ENCODE results near the gene VPS37C.
"Not testable (repeated sequence)": the region's sequence is repeated elsewhere in the genome, so short reads cannot be mapped to it uniquely, and the experiment has no call there.

The VPS37C gene

DNA sequence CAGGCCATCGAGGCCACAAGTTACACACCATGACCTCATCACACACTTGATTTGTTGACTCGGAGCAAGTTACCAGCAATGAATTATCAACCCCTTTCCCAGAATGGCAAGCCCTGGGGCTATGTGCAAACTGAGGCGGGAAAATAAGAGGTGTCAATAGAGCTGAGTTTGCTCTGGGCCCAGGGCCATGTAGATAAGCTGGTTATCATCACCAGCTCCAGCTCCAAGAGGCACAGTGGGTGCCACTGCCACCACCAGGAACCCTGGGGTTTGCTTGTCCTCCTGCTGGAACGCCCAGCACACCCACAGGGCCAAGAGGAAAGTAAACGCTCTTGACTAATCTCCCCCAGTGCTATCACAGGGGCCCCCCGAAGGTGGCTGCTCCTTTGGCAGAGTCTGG is 13.0 kb upstream of the VPS37C start:
- DNase-seq = no peak

DNA sequence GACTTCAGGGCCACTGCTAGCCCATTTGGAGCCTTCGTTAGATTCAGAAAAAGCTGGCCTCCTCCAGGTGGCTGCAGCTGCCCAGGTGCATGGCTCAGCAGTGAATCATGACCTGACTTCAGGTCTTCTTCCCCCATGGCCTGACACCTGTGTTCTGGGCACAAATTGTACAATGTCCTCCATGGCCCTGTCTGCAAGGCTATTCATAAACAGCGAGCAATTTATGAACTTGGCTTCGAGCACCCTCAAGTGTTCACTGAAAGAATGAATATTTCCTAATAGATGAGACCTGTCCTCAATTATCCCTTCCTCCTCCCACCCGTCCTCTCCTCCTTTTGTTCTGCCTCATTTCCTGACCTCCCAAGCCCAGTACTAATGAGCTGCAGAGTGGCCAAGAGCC is 12.2 kb upstream of the VPS37C start:
- peak; percentile 51 for DNase-seq

DNA sequence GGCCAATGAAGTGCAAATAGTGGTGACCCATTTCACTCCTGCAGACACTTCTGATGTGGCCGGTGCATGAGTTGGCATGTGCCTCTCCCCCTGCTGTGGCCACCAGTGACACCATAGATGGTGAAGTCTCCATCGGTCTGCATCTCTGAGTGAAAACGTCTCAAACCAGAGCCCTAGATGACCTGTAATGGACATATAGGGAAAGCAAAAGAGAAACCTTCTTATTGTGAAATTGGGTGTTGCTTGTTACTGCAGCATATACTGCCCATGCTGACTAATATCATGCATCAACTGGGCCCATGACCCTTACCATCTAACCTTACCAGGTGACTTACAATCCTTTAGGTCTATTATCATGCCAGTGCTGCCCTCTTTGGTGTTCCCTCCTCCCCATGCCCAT is 11.7 kb upstream of the VPS37C start:
- no peak for DNase-seq

DNA sequence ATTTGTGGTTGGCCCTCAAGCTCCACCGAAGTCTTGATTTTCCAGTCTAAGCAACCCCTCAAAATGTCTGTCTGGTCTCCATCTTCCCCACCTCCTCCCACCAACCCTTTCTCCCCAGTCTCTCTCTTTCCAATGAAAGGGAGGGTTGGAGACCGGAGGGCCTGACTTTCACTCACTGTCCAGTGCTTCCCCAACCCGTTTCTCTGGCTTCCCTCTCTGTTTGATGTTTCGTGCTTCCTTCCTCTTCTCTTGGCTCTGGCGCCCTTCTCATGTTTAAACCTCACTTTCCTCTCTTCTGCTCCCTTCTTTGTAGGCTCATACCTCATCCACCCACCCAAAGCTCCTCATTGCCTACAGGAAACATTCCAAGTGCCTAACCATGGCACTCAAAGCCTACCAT is 11.1 kb upstream of the VPS37C start:
- no peak for DNase-seq

- DNase-seq = no peak
Measured at GRCh38 chr11:61171907-61172306, 10.7 kb upstream of the VPS37C start.

DNA sequence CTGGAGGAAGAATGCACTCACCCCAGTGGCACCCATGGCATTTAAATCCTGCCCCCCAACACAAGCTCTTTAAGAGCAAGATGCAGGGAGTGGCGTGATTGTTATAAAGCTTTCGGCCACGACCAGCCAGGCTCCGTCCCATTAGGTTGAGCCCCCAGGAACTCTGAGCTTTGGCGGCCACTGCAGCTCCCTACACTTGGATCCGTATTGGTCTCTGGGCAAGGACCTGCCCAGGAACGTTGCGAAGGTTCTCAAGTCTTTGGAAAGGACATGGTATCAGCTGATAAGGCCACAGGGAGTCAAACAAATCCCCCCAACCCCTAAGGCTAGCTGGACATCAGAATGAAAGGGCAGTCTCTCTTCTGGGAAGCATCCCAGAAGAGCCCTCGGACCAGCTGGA is 9.3 kb upstream of the VPS37C start:
- no peak for DNase-seq

GRCh38 chr11:61168800-61169199 is 7.6 kb upstream of the VPS37C start:
- DNase-seq = no peak

- no peak for DNase-seq
Measured at GRCh38 chr11:61168042-61168688, 6.9 kb upstream of the VPS37C start.

DNA sequence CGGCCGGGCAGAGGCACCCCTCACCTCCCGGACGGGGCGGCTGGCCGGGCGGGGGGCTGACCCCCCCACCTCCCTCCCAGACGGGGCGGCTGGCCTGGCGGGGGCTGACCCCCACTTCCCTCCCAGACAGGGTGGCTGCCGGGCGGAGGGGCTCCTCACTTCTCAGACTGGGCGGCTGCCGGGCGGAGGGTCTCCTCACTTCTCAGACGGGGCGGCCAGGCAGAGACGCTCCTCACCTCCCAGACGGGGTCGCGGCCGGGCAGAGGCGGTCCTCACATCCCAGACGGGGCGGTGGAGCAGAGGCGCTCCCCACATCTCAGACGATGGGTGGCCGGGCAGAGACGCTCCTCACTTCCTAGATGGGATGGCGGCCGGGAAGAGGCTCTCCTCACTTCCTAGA is 5.1 kb upstream of the VPS37C start:
- not testable (repeated sequence) for DNase-seq

DNA sequence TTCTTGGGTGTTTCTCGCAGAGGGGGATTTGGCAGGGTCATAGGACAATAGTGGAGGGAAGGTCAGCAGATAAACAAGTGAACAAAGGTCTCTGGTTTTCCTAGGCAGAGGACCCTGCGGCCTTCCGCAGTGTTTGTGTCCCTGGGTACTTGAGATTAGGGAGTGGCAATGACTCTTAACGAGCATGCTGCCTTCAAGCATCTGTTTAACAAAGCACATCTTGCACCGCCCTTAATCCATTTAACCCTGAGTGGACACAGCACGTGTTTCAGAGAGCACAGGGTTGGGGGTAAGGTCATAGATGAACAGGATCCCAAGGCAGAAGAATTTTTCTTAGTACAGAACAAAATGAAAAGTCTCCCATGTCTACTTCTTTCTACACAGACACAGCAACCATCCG is 4.6 kb upstream of the VPS37C start:
- DNase-seq = not testable (repeated sequence)

DNA sequence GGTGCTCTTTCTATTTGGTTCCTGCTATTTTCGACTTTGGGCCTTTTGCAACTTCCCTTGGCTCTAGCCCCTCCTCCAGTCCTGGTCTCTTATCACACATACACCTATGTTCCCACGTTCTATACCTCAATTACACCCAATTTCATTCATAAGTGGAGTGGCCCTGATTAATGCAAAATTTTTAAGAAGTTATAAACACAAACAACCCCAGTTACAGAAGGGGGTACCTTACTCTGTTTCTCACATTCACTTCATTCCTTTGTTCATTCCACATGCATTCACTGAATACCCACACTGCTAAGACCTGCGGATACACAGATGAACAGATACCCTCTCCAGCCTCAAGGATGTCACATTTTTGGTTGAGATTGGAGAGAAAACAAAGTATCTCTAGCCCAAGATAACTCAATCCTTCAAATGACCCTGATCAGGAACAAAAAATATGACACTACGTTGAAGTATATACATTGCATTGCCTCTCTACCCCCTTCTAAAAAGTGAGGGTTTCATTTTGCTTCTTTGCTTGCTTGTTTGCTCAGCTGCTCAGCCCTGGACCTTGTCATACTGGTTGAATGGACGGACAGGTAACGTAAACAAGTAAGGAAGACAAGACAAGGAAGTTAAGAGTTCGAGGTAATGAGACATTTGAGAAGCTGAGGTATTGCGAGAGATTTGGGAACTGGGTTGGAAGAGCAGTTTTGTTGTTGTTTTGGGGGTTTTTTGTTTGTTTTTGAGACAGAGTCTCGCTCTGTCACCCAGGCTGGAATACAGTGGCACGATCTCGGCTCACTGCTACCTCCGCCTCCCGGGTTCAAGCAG is 3.6 kb upstream of the VPS37C start:
- peak; percentile 95 for DNase-seq

- DNase-seq = no peak
Measured at GRCh38 chr11:61163714-61164605, 2.7 kb upstream of the VPS37C start.

- no peak for DNase-seq
Measured at GRCh38 chr11:61163021-61163420, 1.8 kb upstream of the VPS37C start.

GRCh38 chr11:61162092-61162941 is 1.1 kb upstream of the VPS37C start:
- DNase-seq = peak; percentile 61

DNA sequence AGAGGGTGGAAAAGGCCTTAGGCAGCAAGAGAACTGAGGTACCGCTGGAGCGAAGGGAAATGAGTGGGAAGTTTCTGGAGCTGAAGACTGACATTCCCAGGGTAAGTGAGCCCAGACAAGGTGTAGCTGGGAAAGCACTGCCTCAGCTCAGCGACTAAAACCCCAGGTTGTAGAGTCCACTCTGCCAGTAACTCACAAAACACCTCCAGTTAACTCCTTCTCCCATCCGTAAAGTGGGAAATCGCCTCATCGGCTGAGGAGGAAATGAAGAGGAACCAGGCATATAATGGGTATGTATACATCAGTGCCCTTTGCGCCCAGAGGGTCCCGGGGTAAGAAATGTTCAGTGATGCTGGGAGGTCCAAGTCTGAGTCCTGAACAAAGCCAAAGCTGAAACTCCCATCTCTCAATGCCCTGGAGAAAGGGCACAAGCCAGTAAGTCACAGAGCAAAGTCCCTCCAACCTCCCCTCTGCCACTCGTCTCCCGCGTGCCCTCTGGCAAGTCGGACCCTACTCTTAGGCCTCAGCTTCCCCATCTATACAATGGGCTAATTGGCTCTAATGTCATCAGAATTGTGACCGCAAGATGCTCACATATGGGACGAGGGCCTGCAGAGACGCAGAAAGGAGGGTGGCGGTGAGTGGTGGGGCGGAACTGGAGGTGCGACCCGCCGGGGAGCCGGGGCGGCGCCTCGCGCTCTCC is 588 bp downstream of the VPS37C start:
- DNase-seq = peak; percentile 57

GRCh38 chr11:61158691-61159381 is 2.4 kb downstream of the VPS37C start:
- DNase-seq = peak; percentile 53

- no peak for DNase-seq
Measured at GRCh38 chr11:61157743-61158142, 3.5 kb downstream of the VPS37C start.

DNA sequence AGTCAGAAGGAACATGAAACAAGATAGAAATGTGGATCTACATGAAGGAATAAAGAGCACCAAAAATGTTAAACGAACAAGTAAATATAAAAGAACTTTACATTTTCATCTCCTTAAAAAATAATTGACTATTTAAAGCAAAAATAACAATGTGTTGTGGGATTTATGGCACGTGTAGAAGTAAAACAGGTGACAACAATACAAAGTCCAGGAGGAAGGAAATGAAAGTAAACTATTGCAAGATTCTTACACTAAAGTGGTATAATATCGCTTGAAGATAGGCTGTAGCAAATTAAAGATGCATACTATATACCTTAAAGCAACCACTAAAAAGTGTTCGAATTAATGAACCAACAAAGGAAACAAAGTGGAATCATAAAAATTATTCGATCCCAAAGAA is 5.5 kb downstream of the VPS37C start:
- no peak for DNase-seq

GRCh38 chr11:61155312-61155711 is 5.9 kb downstream of the VPS37C start:
- DNase-seq = no peak

DNA sequence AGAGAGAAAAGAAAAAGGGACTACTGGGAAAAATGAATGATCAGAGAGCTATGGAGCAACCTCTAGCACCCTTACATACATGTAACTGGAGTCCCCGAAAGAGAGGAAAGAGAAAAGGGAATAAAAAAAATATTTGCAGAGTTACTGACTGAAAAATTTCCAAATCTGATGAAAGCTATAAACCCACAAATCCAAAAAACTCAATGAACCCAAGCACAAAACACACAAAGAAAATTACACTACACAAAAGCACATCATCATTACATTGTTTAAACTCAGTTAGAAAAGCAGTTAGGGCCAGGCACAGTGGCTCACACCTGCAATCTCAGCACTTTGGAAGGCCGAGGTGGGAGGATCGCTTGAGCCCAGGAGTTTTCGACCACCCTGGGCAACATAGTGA is 6.7 kb downstream of the VPS37C start:
- DNase-seq = no peak

GRCh38 chr11:61153593-61154095 is 7.6 kb downstream of the VPS37C start:
- no peak for DNase-seq

Data from DMS53 (cell line).